Measurements from ENCODE around the gene SREBF2. TPM values are rescaled to one million over a fixed set of nuclear protein-coding genes. Genes with fewer than 3 reads are reported as not detected.
A peak's percentile ranks its signal among the peaks of the same experiment; 100 is the strongest.

The SREBF2 gene
- total and polyA plus RNA-seq, 4 donors = 68.1 to 155 (median 75.9) TPM

- ATAC-seq (ENCODE audit: insufficient read depth, low FRiP score) = no peak
- H3K36me3 ChIP-seq (ENCODE audit: control insufficient read depth in 4 of 4, insufficient read depth in 4 of 4, low read length in 4 of 4) = peaks cover 12 to 62% (median 27%) of the 10 kb centered on the region in 4 donors
- 88 to 94% methylated on average over 7 of the region's 7 CpGs for WGBS, 2 donors
Measured at GRCh38 chr22:41893591-41894375, 60.9 kb downstream of the SREBF2 start.

GRCh38 chr22:41898645-41899044 lies 65.7 kb downstream of the SREBF2 start:
- DNase-seq (no peak), ATAC-seq (ENCODE audit: insufficient read depth, low FRiP score) (no peak)
- WGBS, 2 donors = 93 to 95% methylated on average over 11 of the region's 11 CpGs
- H3K9me3 ChIP-seq (ENCODE audit: control insufficient read depth in 4 of 4, insufficient read depth in 3 of 4, low read length in 3 of 4) = peaks cover 0 to 2% (median 0%) of the 10 kb centered on the region in 4 donors
- peaks cover 0 to 7% (median 0%) of the 10 kb centered on the region in 5 donors for H3K4me1 ChIP-seq (ENCODE audit: control insufficient read depth in 5 of 5, insufficient read depth in 5 of 5, low read length in 5 of 5)
- H3K9ac ChIP-seq (ENCODE audit: insufficient read depth in 1 of 2, low read length in 2 of 2) = no peak overlapping the region
- H3K27me3 ChIP-seq (ENCODE audit: control insufficient read depth in 3 of 3, insufficient read depth in 3 of 3, low read length in 2 of 3) = no peaks in the 10 kb centered on the region
- peak overlapping the region in 1 of 2 donors; percentile 65 for H3K27ac ChIP-seq (ENCODE audit: low read depth in 1 of 2, low read length in 1 of 2)
- TF ChIP-seq CTCF (IDR thresholded peaks at IDR 0.05; ENCODE audit: control extremely low read depth, extremely low read depth) = no peak
- no peak overlapping the region for H3K4me3 ChIP-seq
- H3K36me3 ChIP-seq (ENCODE audit: control insufficient read depth in 4 of 4, insufficient read depth in 4 of 4, low read length in 4 of 4) = peaks cover 4 to 72% (median 36%) of the 10 kb centered on the region in 4 donors

More at GRCh38 chr22:41893591-41894375, 60.9 kb downstream of the SREBF2 start:
- peaks cover 0 to 10% (median 0%) of the 10 kb centered on the region in 5 donors for H3K4me1 ChIP-seq (ENCODE audit: control insufficient read depth in 5 of 5, insufficient read depth in 5 of 5, low read length in 5 of 5)
- H3K9ac ChIP-seq (ENCODE audit: insufficient read depth in 1 of 2, low read length in 2 of 2) = no peak overlapping the region
- peak overlapping the region in 1 of 2 donors; percentile 22 for H3K27ac ChIP-seq (ENCODE audit: low read depth in 1 of 2, low read length in 1 of 2)
- TF ChIP-seq CTCF (IDR thresholded peaks at IDR 0.05; ENCODE audit: control extremely low read depth, extremely low read depth) = no peak
- no peak for DNase-seq
- H3K27me3 ChIP-seq (ENCODE audit: control insufficient read depth in 3 of 3, insufficient read depth in 3 of 3, low read length in 2 of 3) = no peaks in the 10 kb centered on the region
- no peak overlapping the region for H3K4me3 ChIP-seq
- H3K9me3 ChIP-seq (ENCODE audit: control insufficient read depth in 4 of 4, insufficient read depth in 3 of 4, low read length in 3 of 4) = peaks cover 0 to 2% (median 0%) of the 10 kb centered on the region in 4 donors

- Histone ChIP-seq H3K9ac (ENCODE audit: insufficient read depth in 1 of 2, low read length in 2 of 2) (no peak overlapping the region), H3K36me3 (ENCODE audit: control insufficient read depth in 4 of 4, insufficient read depth in 4 of 4, low read length in 4 of 4) (peaks cover 4 to 75% (median 39%) of the 10 kb centered on the region in 4 donors), H3K4me3 (no peak overlapping the region)
Measured at GRCh38 chr22:41899110-41899509, 66.2 kb downstream of the SREBF2 start.

More at GRCh38 chr22:41899110-41899509, 66.2 kb downstream of the SREBF2 start:
- no peak for ATAC-seq (ENCODE audit: insufficient read depth, low FRiP score)
- no peak for TF ChIP-seq CTCF (IDR thresholded peaks at IDR 0.05; ENCODE audit: control extremely low read depth, extremely low read depth)
- Histone ChIP-seq H3K27ac (ENCODE audit: low read depth in 1 of 2, low read length in 1 of 2) (peak overlapping the region in 1 of 2 donors; percentile 74), H3K9me3 (ENCODE audit: control insufficient read depth in 4 of 4, insufficient read depth in 3 of 4, low read length in 3 of 4) (peaks cover 0 to 2% (median 0%) of the 10 kb centered on the region in 4 donors), H3K4me1 (ENCODE audit: control insufficient read depth in 5 of 5, insufficient read depth in 5 of 5, low read length in 5 of 5) (peaks cover 0 to 3% (median 0%) of the 10 kb centered on the region in 5 donors), H3K27me3 (ENCODE audit: control insufficient read depth in 3 of 3, insufficient read depth in 3 of 3, low read length in 2 of 3) (no peaks in the 10 kb centered on the region)
- 92 to 93% methylated on average over 5 of the region's 5 CpGs for WGBS, 2 donors
- no peak for DNase-seq
